Liver (tissue), 9 donors: ENCODE data around the gene REEP3. TPM values are rescaled to one million over a fixed set of nuclear protein-coding genes. Genes with fewer than 3 reads are reported as not detected.

Source experiments
- DNase-seq: peaks from one replicate; pipeline ENCODE4 v3.0.0-alpha.2; 2017; ENCODE audit warnings: low spot score
- H3K27ac ChIP-seq, 2 donors: one replicate each; pipeline ENCODE4 v1.7.0; 2013; ENCODE audit warnings: inconsistent platforms in 2 of 2, low read length in 2 of 2, control low read depth in 1 of 2, low read depth in 1 of 2, mild to moderate bottlenecking in 1 of 2
- H3K27me3 ChIP-seq, 4 donors: one replicate each; pipeline versions ENCODE4 v1.6.1 to v1.7.0; 2013; ENCODE audit warnings: low read length in 3 of 4, inconsistent platforms in 1 of 4, mild to moderate bottlenecking in 1 of 4, moderate library complexity in 1 of 4; ENCODE audit not compliant: control insufficient read depth in 4 of 4, insufficient read depth in 4 of 4
- H3K36me3 ChIP-seq, 4 donors: one replicate each; pipeline versions ENCODE4 v1.6.1 to v1.7.0; 2013; ENCODE audit warnings: low read length in 3 of 4, mild to moderate bottlenecking in 3 of 4, low read depth in 1 of 4, moderate library complexity in 1 of 4; ENCODE audit not compliant: control insufficient read depth in 4 of 4, insufficient read depth in 3 of 4
- H3K4me1 ChIP-seq, 4 donors: one replicate each; pipeline versions ENCODE4 v1.6.1 to v1.7.0; 2013; ENCODE audit warnings: low read length in 3 of 4, mild to moderate bottlenecking in 3 of 4, moderate library complexity in 1 of 4; ENCODE audit not compliant: control insufficient read depth in 4 of 4, insufficient read depth in 4 of 4
- H3K4me3 ChIP-seq, 3 donors: one replicate each; pipeline versions ENCODE4 v1.6.1 to v1.7.0; 2013; ENCODE audit warnings: low read length in 3 of 3, control low read depth in 1 of 3, low read depth in 1 of 3, mild to moderate bottlenecking in 1 of 3
- H3K9ac ChIP-seq, 2 donors: one replicate each; pipeline ENCODE4 v1.7.0; 2013; ENCODE audit warnings: low read length in 2 of 2, mild to moderate bottlenecking in 2 of 2, moderate library complexity in 2 of 2, control low read depth in 1 of 2, low read depth in 1 of 2
- H3K9me3 ChIP-seq, 4 donors: one replicate each; pipeline versions ENCODE4 v1.6.1 to v1.7.0; 2013; ENCODE audit warnings: low read length in 3 of 4; ENCODE audit not compliant: control insufficient read depth in 4 of 4
- ATF3 ChIP-seq: IDR thresholded peaks from 2 replicates; pipeline ENCODE4 v1.6.1; 2016; ENCODE audit warnings: antibody characterized with exemption
- CTCF ChIP-seq: fragments of 150-350 bp; IDR thresholded peaks from 2 replicates; pipeline ENCODE4 v1.5.1; 2017; ENCODE audit warnings: improper control_type of control experiment, low read depth, low read length; ENCODE audit not compliant: missing input control
- EGR1 ChIP-seq, 2 donors: IDR thresholded peaks; 2 replicates each; pipeline ENCODE4 v1.6.1; 2016 to 2018; ENCODE audit warnings: antibody characterized with exemption in 2 of 2, low read depth in 2 of 2
- FOXA1 ChIP-seq: IDR thresholded peaks from 2 replicates; pipeline ENCODE4 v1.6.1; 2016; ENCODE audit warnings: antibody characterized with exemption
- GABPA ChIP-seq, 2 donors: IDR thresholded peaks in 1 of 2; conservative IDR thresholded peaks in 1 of 2; 2 replicates each; pipeline ENCODE4 v1.6.1; 2016; ENCODE audit warnings: antibody characterized with exemption in 2 of 2, mild to moderate bottlenecking in 1 of 2, moderate library complexity in 1 of 2
- HNF4A ChIP-seq, 2 donors: conservative IDR thresholded peaks; 2 replicates each; pipeline ENCODE4 v1.6.1; 2016; ENCODE audit warnings: antibody characterized with exemption in 2 of 2, mild to moderate bottlenecking in 2 of 2
- HNF4G ChIP-seq: IDR thresholded peaks from 2 replicates; pipeline ENCODE4 v1.6.1; 2016; ENCODE audit warnings: antibody characterized with exemption
- JUND ChIP-seq, 2 donors: IDR thresholded peaks; 2 replicates each; pipeline ENCODE4 v1.6.1; 2016; ENCODE audit warnings: antibody characterized with exemption in 2 of 2
- MAX ChIP-seq: IDR thresholded peaks from 2 replicates; pipeline ENCODE4 v1.6.1; 2016; ENCODE audit warnings: antibody characterized with exemption
- NR2F2 ChIP-seq: IDR thresholded peaks from 2 replicates; pipeline ENCODE4 v1.6.1; 2016; ENCODE audit warnings: antibody characterized with exemption
- RAD21 ChIP-seq, 2 donors: IDR thresholded peaks; 2 replicates each; pipeline ENCODE4 v1.6.1; 2016; ENCODE audit warnings: antibody characterized with exemption in 2 of 2, mild to moderate bottlenecking in 2 of 2
- REST ChIP-seq: IDR thresholded peaks from 2 replicates; pipeline ENCODE4 v1.6.1; 2016; ENCODE audit warnings: antibody characterized with exemption, mild to moderate bottlenecking
- RXRA ChIP-seq, 2 donors: IDR thresholded peaks; 2 replicates each; pipeline ENCODE4 v1.6.1; 2017 to 2018; ENCODE audit warnings: antibody characterized with exemption in 2 of 2, mild to moderate bottlenecking in 1 of 2
- SP1 ChIP-seq: IDR thresholded peaks from 2 replicates; pipeline ENCODE4 v1.6.1; 2018; ENCODE audit warnings: antibody characterized with exemption, mild to moderate bottlenecking
- TAF1 ChIP-seq: conservative IDR thresholded peaks from 2 replicates; pipeline ENCODE4 v1.6.1; 2016; ENCODE audit warnings: antibody characterized with exemption, mild to moderate bottlenecking
- YY1 ChIP-seq: IDR thresholded peaks from 2 replicates; pipeline ENCODE4 v1.6.1; 2016; ENCODE audit warnings: antibody characterized with exemption, mild to moderate bottlenecking
- ZBTB33 ChIP-seq: IDR thresholded peaks from 2 replicates; pipeline ENCODE4 v1.6.1; 2016; ENCODE audit warnings: antibody characterized with exemption
- WGBS: extraction: QIAGEN DNeasy Blood & Tissue Kit; methylation state at CpG from one replicate; pipeline ENCODE4 v1.1.7; 2013; 5-methylcytosine and 5-hydroxymethylcytosine counted together
- polyA plus RNA-seq, 2 donors: library from polyadenylated mRNA; stranded (reverse) in 1 of 2; unstranded in 1 of 2; fragments of 200-250 nt in 1 of 2; fragments of >200 nt in 1 of 2; fragmentation: Nextera tagmentation in 1 of 2; extraction: Ambion mirVana in 1 of 2; gene quantifications; one replicate each; pipeline versions ENCODE4 v1.2.1 to v1.2.3, GENCODE V29; 2013 to 2015
- total RNA-seq, 2 donors: library from RNA; depleted of rRNA; stranded (reverse); fragments of >200 nt; gene quantifications; one replicate each; pipeline ENCODE4 v1.2.3, GENCODE V29; 2014
- donor health status: healthy.
- donor health status: healthy.
- donor health status: healthy.
- donor health status: healthy.
- donor health status: healthy.

REEP3 gene
- total and polyA plus RNA-seq, 4 donors = 7.9 to 26.9 (median 18.2) TPM

GRCh38 chr10:63543576-63543962 lies 22.4 kb downstream of the REEP3 start:
- H3K4me3 ChIP-seq = no peak overlapping the region
- no peak for TF ChIP-seq HNF4A (conservative IDR thresholded peaks at IDR 0.05)
- H3K4me1 ChIP-seq = no peaks in the 10 kb centered on the region
- no peaks in the 10 kb centered on the region for H3K27me3 ChIP-seq
- 93% methylated on average over 7 of the region's 7 CpGs for WGBS
- no peak overlapping the region for H3K9ac ChIP-seq
- H3K27ac ChIP-seq = no peak overlapping the region
- DNase-seq = no peak
- no peaks in the 10 kb centered on the region for H3K9me3 ChIP-seq
- H3K36me3 ChIP-seq = no peaks in the 10 kb centered on the region

- no peak overlapping the region for H3K27ac ChIP-seq
- TF ChIP-seq MAX = no peak
- no peak for TF ChIP-seq ATF3
- TF ChIP-seq YY1 = no peak
- no peak for TF ChIP-seq FOXA1
- TF ChIP-seq RAD21 (IDR thresholded peaks at IDR 0.05) = no peak
- TF ChIP-seq EGR1 (IDR thresholded peaks at IDR 0.05; ENCODE audit: low read depth in 2 of 2) = no peak
- no peak for TF ChIP-seq JUND (IDR thresholded peaks at IDR 0.05)
- TF ChIP-seq CTCF = no peak
- no peak for TF ChIP-seq SP1
- TF ChIP-seq ZBTB33 = no peak
- TF ChIP-seq HNF4G = no peak
- no peak for TF ChIP-seq RXRA (IDR thresholded peaks at IDR 0.05)
- no peak for TF ChIP-seq NR2F2
- no peak for TF ChIP-seq GABPA (IDR thresholded peaks at IDR 0.05 in 1 of 2, conservative IDR thresholded peaks at IDR 0.05 in 1 of 2)
- TF ChIP-seq TAF1 = no peak
- TF ChIP-seq REST = no peak
- no peak for TF ChIP-seq HNF4A (conservative IDR thresholded peaks at IDR 0.05)
- no peak for DNase-seq
- H3K9me3 ChIP-seq = no peaks in the 10 kb centered on the region
- peaks cover 0 to 2% (median 0%) of the 10 kb centered on the region in 4 donors for H3K4me1 ChIP-seq
- no peak overlapping the region for H3K4me3 ChIP-seq
- WGBS = 70% methylated on average over 1 of the region's 1 CpG
- H3K9ac ChIP-seq = no peak overlapping the region
- no peaks in the 10 kb centered on the region for H3K36me3 ChIP-seq
- no peaks in the 10 kb centered on the region for H3K27me3 ChIP-seq
Measured at GRCh38 chr10:63544418-63544817, 23.2 kb downstream of the REEP3 start.
